Muscle of leg (tissue), 9 donors: ENCODE measurements around the gene CDADC1. TPM values are rescaled to one million over a fixed set of nuclear protein-coding genes. Genes with fewer than 3 reads are reported as not detected.

Source experiments
- polyA plus RNA-seq, 8 donors: library from polyadenylated mRNA; unstranded; fragments of 120-200 nt; gene quantifications; one replicate each; pipeline versions ENCODE4 v1.2.1 to v1.2.3, GENCODE V29; 2013; ENCODE audit warnings: inconsistent platforms in 1 of 8, low replicate concordance in 1 of 8; ENCODE audit not compliant: insufficient read length in 8 of 8, insufficient read depth in 1 of 8
- total RNA-seq: library from RNA; stranded (reverse); fragments of 120-200 nt; gene quantifications from one replicate; pipeline ENCODE4 v1.2.4, GENCODE V29; 2013

Gene CDADC1
- total and polyA plus RNA-seq, 9 donors: 6.3 to 12.3 (median 8.9) TPM

Other genes with a start within 250 kb of the CDADC1 start
- not detected for gene MLNR, start 27.6 kb upstream of the CDADC1 start, total RNA-seq
- under 1 TPM in 1 of 8 donors, not detected in 7; 0.10 TPM for gene MLNR, start 27.6 kb upstream of the CDADC1 start, polyA plus RNA-seq
- gene CAB39L, start 196.1 kb downstream of the CDADC1 start, total RNA-seq: 4.3 TPM
- 1 to 10 TPM; 3.5 to 6.1 (median 4.5) TPM for gene CAB39L, start 196.1 kb downstream of the CDADC1 start, polyA plus RNA-seq
- gene SETDB2, start 196.3 kb downstream of the CDADC1 start, total RNA-seq: 11.0 TPM
- gene SETDB2, start 196.3 kb downstream of the CDADC1 start, polyA plus RNA-seq: 1 to 10 TPM; 6.7 to 8.8 (median 7.6) TPM
- 15.6 TPM for gene PHF11, start 248.0 kb downstream of the CDADC1 start, total RNA-seq
- 10 to 100 TPM; 13.7 to 26.7 (median 19.2) TPM for gene PHF11, start 248.0 kb downstream of the CDADC1 start, polyA plus RNA-seq